Astrocyte of the spinal cord (primary cell): ENCODE data around the gene ITGA1.
"Not testable (repeated sequence)": the region's sequence is repeated elsewhere in the genome, so short reads cannot be mapped to it uniquely, and the experiment has no call there.

Experiments
- DNase-seq: peaks from one replicate; pipeline ENCODE4 v3.0.0; 2011; ENCODE audit warnings: low read depth, low spot score
- H3K4me3 ChIP-seq: 2 replicates; pipeline ENCODE4 v1.5.1; 2011; ENCODE audit warnings: low read depth, mild to moderate bottlenecking, low read length, moderate library complexity
- CTCF ChIP-seq: IDR thresholded peaks from 2 replicates; pipeline ENCODE4 v1.5.1; 2012; ENCODE audit warnings: low read depth, mild to moderate bottlenecking, low read length, inconsistent platforms
- in situ Hi-C: cut with HindIII; loops from 2 replicates; pipeline ENCODE4 v1.10.0; 2017; ENCODE audit warnings: low sequenced_read_pairs

ITGA1 gene

DNA sequence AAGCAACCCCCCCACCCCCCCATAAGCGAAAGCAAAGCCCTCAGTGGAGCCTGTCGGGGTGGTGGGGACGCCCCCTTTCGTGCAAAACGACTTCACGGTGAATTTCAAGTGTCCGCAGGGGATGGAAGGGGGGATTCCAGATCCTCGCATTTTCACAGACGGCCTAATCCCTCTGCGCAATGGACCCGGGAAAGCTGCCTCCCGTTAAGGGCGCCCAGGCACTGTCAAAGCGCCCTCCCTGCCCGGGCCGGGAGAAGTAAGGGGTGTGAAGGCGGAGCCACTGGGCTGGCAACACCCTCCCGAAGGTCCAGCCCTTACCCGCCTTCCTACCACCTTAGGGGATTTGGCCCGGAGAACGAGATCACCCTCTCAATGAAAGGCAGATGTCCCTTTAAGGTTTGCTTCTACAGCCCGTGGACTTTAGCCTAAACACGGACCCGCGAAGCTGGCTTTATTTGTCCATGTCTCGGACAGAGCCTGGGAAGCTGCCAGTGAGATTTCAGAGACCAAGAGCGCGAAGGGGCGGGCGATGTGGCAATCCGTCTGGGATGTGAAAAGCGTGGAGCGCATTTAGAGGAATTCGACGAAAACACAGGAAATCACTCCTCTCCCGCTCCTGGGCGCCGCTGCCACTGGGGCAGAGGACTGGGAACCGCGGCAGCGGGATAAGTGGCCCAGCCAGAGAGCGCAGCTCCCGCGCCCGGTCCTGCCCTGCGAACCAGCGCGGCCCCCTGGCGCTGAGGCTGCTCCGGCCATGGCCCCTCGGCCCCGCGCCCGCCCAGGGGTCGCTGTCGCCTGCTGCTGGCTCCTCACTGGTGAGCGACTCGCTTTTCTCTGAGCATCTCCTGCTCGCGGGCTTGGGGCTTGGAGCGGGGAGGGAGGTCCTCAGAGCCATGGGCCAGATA is at the start of gene ITGA1, which contains the start of gene PELO:
Gene ITGA1 (plus strand): TSS at position 317 of the 905 bp plus-strand sequence. CDS start 438 bp downstream, at position 755.
Gene PELO (plus strand): TSS at position 317 of the 905 bp plus-strand sequence. CDS start 12,479 bp downstream, outside the sequence.
- peak within 1 kb of the TSS; percentile 67 for H3K4me3 ChIP-seq
- DNase-seq = peak; percentile 75
- TF ChIP-seq CTCF = peak; percentile 29
- in situ Hi-C loops = no loop called here

- in situ Hi-C loops = no loop called here
- DNase-seq = no peak
- TF ChIP-seq CTCF = no peak
- H3K4me3 ChIP-seq = no peak overlapping the region
These were observed 49.6 kb upstream of the ITGA1 start for GRCh38 chr5:52738095-52738506.

DNA sequence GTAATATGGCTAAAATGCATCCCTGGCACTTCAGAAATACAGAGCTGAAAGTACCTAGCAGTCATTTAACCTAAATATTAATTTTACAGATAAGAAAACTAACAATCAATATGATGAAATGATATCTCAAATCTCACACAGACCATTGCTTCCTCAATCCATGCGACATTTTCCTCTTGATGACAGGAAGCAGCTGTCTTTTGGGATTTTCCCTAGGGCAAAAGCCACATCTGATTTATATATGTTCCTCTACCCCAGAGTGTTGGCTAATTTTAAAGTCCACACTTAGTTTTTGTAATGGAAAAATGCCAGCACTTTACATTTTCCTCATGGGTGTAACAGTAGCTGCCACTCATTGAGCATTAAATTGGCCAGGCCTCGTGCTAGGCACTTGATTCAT is 47.7 kb upstream of the ITGA1 start:
- DNase-seq = no peak
- in situ Hi-C loops = no loop called here

GRCh38 chr5:52743012-52743411 is 44.7 kb upstream of the ITGA1 start:
- in situ Hi-C loops = no loop called here
- DNase-seq = peak; percentile 32
- no peak overlapping the region for H3K4me3 ChIP-seq
- TF ChIP-seq CTCF = no peak

More for the DNA sequence above, 47.7 kb upstream of the ITGA1 start:
- no peak overlapping the region for H3K4me3 ChIP-seq
- TF ChIP-seq CTCF = no peak

DNA sequence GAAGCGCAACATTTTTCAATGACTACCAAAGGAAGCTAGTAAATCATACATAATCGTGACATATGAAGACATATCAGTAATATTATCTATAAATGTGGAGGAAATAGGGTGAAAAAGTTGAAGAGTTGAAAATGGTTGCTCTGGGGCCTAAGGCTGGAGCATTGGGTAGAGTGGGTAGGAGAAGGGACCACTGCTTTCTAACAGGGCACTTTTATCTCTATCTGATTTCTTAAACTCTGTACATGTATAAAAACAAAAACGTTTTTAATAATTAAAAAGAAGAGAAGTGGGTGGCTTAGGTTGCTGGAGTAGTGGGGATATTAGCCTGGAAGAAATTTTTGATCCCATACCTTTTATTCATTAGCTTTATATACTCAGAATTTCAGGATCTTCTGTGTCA is 44.2 kb upstream of the ITGA1 start:
- in situ Hi-C loops = no loop called here
- no peak overlapping the region for H3K4me3 ChIP-seq
- TF ChIP-seq CTCF = no peak
- no peak for DNase-seq

GRCh38 chr5:52743970-52744369 is 43.7 kb upstream of the ITGA1 start:
- DNase-seq = peak; percentile 71
- in situ Hi-C loops = no loop called here
- H3K4me3 ChIP-seq = no peak overlapping the region
- TF ChIP-seq CTCF = no peak

DNA sequence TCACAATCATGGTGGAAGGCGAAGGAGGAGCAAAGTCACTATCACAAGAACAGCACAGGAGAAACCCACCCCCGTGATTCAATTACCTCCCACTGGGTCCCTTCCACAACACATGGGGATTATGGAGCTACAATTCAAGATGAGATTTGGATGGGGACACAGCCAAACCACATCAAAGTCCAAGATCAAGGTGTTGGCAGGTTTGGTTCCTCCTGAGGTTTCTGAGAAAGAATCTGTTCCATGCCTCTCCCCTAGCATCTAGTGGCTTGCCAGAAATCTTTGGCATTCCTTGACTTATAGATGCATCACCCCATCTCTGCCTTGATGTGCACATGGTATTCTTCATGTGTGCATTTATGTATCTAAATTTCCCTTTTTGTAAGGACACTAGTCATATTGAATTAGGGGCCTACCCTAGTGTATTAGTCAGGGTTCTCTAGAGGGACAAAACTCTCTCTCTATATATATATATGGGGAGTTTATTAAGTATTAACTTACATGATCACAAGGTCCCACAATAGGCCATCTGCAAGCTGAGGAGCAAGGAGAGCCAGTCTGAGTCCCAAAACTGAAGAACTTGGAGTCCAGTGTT is 42.8 kb upstream of the ITGA1 start:
- H3K4me3 ChIP-seq, in situ Hi-C loops: not testable (repeated sequence)
- DNase-seq = peak; percentile 36
